RWPE1 (cell line): ENCODE data around the gene GPR107.

ENCODE experiments used
- CTCF ChIA-PET: fragments of 350-600 bp; sonication (Branson Sonifier 250); formaldehyde crosslinking; extraction: SDS; loops from one replicate; lab custom pipeline; 2021; lab: Yijun Ruan, JAX
- POLR2A ChIA-PET: fragments of 400-600 bp; formaldehyde crosslinking; extraction: SDS; loops from one replicate; lab custom pipeline; 2020; ENCODE audit warnings: antibody characterized with exemption; ENCODE audit not compliant: low non-redundant PET; lab: Yijun Ruan, JAX
- DNase-seq: peaks from one replicate; pipeline ENCODE4 v3.0.0; 2012; ENCODE audit warnings: low spot score
- H3K27ac ChIP-seq: fragments of 450-650 bp; 2 replicates; pipeline ENCODE4 v1.5.1; 2017
- CTCF ChIP-seq: fragments of 450-650 bp; conservative IDR thresholded peaks from 2 replicates; pipeline ENCODE4 v1.5.1; 2017; ENCODE audit warnings: low read depth, mild to moderate bottlenecking

GPR107 gene

GRCh38 chr9:130129432-130130061, 75.8 kb downstream of the GPR107 start:
- CTCF ChIA-PET: interaction anchor here (1.2 kb wide), 1 partner anchor 23 kb away, joined by 3 read pairs; no protein-coding TSS in a partner anchor
- H3K27ac ChIP-seq: peak overlapping the region; percentile 14; the same call in 1 of the 2 replicates
- POLR2A ChIA-PET: no interaction called here
- no peak for TF ChIP-seq CTCF
- DNase-seq: no peak

- no peak for DNase-seq
- ChIA-PET CTCF (no interaction called here), POLR2A (no interaction called here)
- TF ChIP-seq CTCF: no peak
- H3K27ac ChIP-seq: no peak overlapping the region
Observed at GRCh38 chr9:130132746-130133145, 79.0 kb downstream of the GPR107 start.

- H3K27ac ChIP-seq: peak overlapping the region; percentile 87
- CTCF ChIA-PET: interaction anchor here (0.5 kb wide), 1 partner anchor 66 kb away, joined by 3 read pairs; no protein-coding TSS in a partner anchor
- POLR2A ChIA-PET: no interaction called here
- DNase-seq: no peak
- TF ChIP-seq CTCF: no peak
Observed at GRCh38 chr9:130137081-130137640, 83.5 kb downstream of the GPR107 start.

GRCh38 chr9:130137641-130138081, 84.0 kb downstream of the GPR107 start:
- TF ChIP-seq CTCF: no peak
- peak overlapping the region; percentile 87 for H3K27ac ChIP-seq
- ChIA-PET POLR2A (no interaction called here), CTCF (interaction anchor here (0.5 kb wide), 1 partner anchor 67 kb away, joined by 3 read pairs; no protein-coding TSS in a partner anchor)
- no peak for DNase-seq

GRCh38 chr9:130138171-130138653, 84.5 kb downstream of the GPR107 start:
- DNase-seq: peak; percentile 94
- no peak for TF ChIP-seq CTCF
- CTCF ChIA-PET: interaction anchor here (0.6 kb wide), 1 partner anchor 98 kb away, joined by 3 read pairs; no protein-coding TSS in a partner anchor
- peak overlapping the region; percentile 87 for H3K27ac ChIP-seq
- POLR2A ChIA-PET: interaction anchor here (0.7 kb wide), 1 partner anchor 158 kb away, joined by 5 read pairs; no protein-coding TSS in a partner anchor

- ChIA-PET POLR2A (interaction anchor here (0.7 kb wide), 1 partner anchor 157 kb away, joined by 5 read pairs; no protein-coding TSS in a partner anchor), CTCF (no interaction called here)
- peak overlapping the region; percentile 87 for H3K27ac ChIP-seq
- no peak for TF ChIP-seq CTCF
- DNase-seq: peak; percentile 91
Observed at GRCh38 chr9:130138791-130139190, 85.1 kb downstream of the GPR107 start.
